GM19452 (cell line): ENCODE data around the gene RMND5A.

Source experiments
- ATAC-seq: cut with Tn5 transposase; IDR thresholded peaks from one replicate; pipeline ENCODE4 v1.9.1; 2021; ENCODE audit not compliant: unreplicated experiment

RMND5A gene

GRCh38 chr2:86764661-86765309 lies 44.7 kb downstream of the RMND5A start:
- ATAC-seq, result no peak

GRCh38 chr2:86765310-86765695 lies 45.2 kb downstream of the RMND5A start:
- no peak for ATAC-seq

- ATAC-seq, result no peak
Observed at GRCh38 chr2:86768189-86768949, 48.3 kb downstream of the RMND5A start.

GRCh38 chr2:86769838-86770237 lies 49.7 kb downstream of the RMND5A start:
- no peak for ATAC-seq

- ATAC-seq, result no peak
Observed at GRCh38 chr2:86770816-86771301, 50.8 kb downstream of the RMND5A start.

- ATAC-seq, result no peak
Observed at GRCh38 chr2:86772611-86773010, 52.5 kb downstream of the RMND5A start.

GRCh38 chr2:86774862-86775261 lies 54.8 kb downstream of the RMND5A start:
- no peak for ATAC-seq

- no peak for ATAC-seq
Observed at GRCh38 chr2:86775338-86775737, 55.2 kb downstream of the RMND5A start.

- ATAC-seq, result no peak
Observed at GRCh38 chr2:86776532-86776931, 56.4 kb downstream of the RMND5A start.

- ATAC-seq, result no peak
Observed at GRCh38 chr2:86778957-86779356, 58.9 kb downstream of the RMND5A start.

GRCh38 chr2:86779971-86780370 lies 59.9 kb downstream of the RMND5A start:
- no peak for ATAC-seq

- ATAC-seq, result no peak
Observed at GRCh38 chr2:86781363-86781762, 61.3 kb downstream of the RMND5A start.

- ATAC-seq, result no peak
Observed at GRCh38 chr2:86782748-86783147, 62.7 kb downstream of the RMND5A start.

- ATAC-seq, result peak; percentile 94
Observed at GRCh38 chr2:86783615-86784339, 63.7 kb downstream of the RMND5A start.

- ATAC-seq, result no peak
Observed at GRCh38 chr2:86785456-86785855, 65.4 kb downstream of the RMND5A start.

- ATAC-seq, result no peak
Observed at GRCh38 chr2:86786001-86786536, 66.0 kb downstream of the RMND5A start.

- ATAC-seq, result no peak
Observed at GRCh38 chr2:86787736-86788135, 67.6 kb downstream of the RMND5A start.

- no peak for ATAC-seq
Observed at GRCh38 chr2:86788165-86788564, 68.1 kb downstream of the RMND5A start.

- ATAC-seq, result no peak
Observed at GRCh38 chr2:86788881-86789686, 69.0 kb downstream of the RMND5A start.

GRCh38 chr2:86789687-86790133 lies 69.6 kb downstream of the RMND5A start:
- ATAC-seq, result no peak
